ENCODE results near the gene NPHP4.
"Not testable (repeated sequence)": the region's sequence is repeated elsewhere in the genome, so short reads cannot be mapped to it uniquely, and the experiment has no call there.

The NPHP4 gene

GRCh38 chr1:5934058-5934884 lies 58.0 kb downstream of the NPHP4 start:
- DNase-seq (ENCODE audit: low read depth in 2 of 2) = no peak

DNA sequence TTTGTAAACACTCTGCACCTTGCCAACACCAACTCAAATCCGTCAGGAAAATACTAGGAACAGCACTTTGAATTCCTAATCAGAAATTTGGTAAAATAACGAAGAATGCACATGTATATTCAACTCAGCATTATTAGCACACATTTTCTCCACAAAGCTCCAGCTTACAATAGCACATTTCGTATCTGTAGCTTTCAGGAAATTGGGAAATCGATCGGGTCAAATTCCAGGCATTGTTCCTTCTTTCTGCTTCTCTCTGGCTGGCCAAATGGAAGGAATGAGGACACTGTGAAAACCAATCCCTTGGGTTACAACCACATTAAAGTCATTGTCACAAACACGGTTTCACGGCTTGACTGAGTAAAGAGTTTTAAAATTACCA lies 58.6 kb downstream of the NPHP4 start:
- no peak for DNase-seq (ENCODE audit: low read depth in 2 of 2)

DNA sequence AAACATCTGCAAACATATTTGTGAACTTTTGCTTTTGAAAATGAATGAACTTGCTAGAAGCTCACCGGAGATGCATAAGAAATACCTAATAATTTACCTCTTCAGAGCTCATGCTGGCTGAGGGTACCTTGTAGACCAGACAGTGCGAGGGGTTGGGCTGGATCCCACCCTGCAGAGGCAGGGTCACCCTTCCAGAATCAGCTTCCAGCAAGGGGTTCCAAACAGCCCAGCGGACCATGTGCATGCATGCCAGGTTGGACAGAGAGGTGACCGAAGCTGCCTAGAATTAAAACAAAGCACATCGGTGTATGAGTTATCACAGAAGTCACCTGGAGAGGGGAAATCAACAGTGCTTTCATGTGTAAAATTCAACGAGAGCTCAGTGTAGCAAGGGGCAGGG lies 59.2 kb downstream of the NPHP4 start:
- DNase-seq (ENCODE audit: low read depth in 2 of 2) = no peak

- DNase-seq (ENCODE audit: low read depth in 2 of 2) = no peak
Observed at GRCh38 chr1:5928714-5929400, 63.4 kb downstream of the NPHP4 start.

GRCh38 chr1:5927506-5928370 lies 64.5 kb downstream of the NPHP4 start:
- DNase-seq (ENCODE audit: low read depth in 2 of 2) = no peak

GRCh38 chr1:5926686-5927435 lies 65.4 kb downstream of the NPHP4 start:
- no peak for DNase-seq (ENCODE audit: low read depth in 2 of 2)

DNA sequence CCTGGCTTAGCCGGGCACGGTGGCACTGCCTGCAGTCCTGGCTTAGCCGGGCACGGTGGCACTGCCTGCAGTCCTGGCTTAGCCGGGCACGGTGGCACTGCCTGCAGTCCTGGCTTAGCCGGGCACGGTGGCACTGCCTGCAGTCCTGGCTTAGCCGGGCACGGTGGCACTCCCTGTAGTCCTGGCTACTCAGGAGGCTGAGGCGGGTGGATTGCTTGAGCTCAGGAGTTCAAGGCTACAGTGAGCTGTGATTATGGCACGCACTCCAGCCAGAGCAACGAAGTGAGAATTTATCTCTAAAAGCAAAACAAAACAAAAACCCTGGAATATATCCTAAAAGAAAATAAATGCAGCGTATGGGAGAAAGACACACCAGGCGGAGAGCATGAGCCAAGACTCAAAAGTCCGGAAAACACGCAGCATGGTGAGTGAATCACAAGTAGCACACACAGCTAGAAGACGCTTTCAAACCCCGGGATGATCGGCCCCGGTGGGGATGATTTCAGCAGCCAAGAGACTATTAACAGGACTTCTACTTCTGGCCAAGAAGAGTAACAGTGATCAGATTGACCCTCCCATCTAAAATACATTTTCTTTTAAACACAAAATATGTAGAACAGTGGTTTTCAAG lies 69.4 kb downstream of the NPHP4 start:
- DNase-seq (ENCODE audit: low read depth in 2 of 2) = not testable (repeated sequence)

DNA sequence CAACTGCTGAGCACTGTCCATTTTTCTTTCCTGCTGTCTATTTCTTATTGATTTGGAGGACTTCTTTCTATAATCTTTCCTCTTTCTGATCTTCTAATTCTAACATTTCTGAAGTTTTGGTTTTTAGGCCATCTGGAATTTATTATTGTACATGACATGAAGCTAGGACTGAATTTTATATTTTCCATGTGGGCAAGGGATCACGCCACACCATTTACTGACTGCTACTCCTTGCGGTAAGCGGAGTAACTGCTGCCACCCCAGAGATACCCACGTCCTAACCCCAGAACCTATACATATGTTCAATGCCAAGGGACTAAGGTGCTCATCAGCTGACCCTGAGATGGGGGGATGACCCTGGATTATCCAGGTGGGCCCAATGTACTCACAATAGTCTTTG lies 70.6 kb downstream of the NPHP4 start:
- no peak for DNase-seq (ENCODE audit: low read depth in 2 of 2)

- DNase-seq (ENCODE audit: low read depth in 2 of 2) = no peak
Observed at GRCh38 chr1:5921129-5921528, 71.1 kb downstream of the NPHP4 start.

- no peak for DNase-seq (ENCODE audit: low read depth in 2 of 2)
Observed at GRCh38 chr1:5920201-5920600, 72.0 kb downstream of the NPHP4 start.

- DNase-seq (ENCODE audit: low read depth in 2 of 2) = no peak
Observed at GRCh38 chr1:5918275-5918649, 74.0 kb downstream of the NPHP4 start.

DNA sequence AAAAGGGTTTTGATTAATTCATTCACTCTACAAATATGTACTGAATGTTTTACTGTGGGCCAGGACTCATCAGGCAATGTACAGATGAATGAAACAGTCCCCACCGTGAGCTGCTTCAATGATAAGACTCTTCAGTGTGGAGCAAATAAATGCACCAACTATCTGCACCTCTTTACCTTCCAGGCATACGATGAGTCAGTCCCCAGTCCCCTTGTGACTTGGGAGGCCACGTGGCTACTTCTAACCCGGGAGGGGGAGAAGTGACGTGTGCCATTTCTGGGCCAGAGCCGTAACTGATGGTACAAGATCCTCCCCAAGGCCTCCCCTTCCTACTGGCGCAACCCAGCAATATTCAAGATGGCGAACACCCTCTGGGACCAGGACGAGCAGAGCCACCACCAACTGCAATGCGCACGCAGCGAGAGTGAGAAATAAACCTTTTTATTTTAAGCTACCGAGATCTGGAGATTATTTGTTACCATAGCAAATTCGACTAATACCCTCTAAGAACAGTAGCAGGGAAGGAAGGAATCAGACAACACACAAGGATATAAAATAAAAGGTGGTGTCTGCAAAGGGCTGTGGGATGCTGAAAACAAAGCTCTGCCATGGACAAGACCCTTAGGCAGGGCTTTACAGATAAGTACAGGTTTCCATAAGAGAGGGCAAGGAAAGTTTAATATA lies 74.5 kb downstream of the NPHP4 start:
- no peak for DNase-seq (ENCODE audit: low read depth in 2 of 2)

GRCh38 chr1:5917281-5917590 lies 75.0 kb downstream of the NPHP4 start:
- DNase-seq (ENCODE audit: low read depth in 2 of 2) = no peak

- DNase-seq (ENCODE audit: low read depth in 2 of 2) = no peak
Observed at GRCh38 chr1:5916572-5917280, 75.5 kb downstream of the NPHP4 start.

DNA sequence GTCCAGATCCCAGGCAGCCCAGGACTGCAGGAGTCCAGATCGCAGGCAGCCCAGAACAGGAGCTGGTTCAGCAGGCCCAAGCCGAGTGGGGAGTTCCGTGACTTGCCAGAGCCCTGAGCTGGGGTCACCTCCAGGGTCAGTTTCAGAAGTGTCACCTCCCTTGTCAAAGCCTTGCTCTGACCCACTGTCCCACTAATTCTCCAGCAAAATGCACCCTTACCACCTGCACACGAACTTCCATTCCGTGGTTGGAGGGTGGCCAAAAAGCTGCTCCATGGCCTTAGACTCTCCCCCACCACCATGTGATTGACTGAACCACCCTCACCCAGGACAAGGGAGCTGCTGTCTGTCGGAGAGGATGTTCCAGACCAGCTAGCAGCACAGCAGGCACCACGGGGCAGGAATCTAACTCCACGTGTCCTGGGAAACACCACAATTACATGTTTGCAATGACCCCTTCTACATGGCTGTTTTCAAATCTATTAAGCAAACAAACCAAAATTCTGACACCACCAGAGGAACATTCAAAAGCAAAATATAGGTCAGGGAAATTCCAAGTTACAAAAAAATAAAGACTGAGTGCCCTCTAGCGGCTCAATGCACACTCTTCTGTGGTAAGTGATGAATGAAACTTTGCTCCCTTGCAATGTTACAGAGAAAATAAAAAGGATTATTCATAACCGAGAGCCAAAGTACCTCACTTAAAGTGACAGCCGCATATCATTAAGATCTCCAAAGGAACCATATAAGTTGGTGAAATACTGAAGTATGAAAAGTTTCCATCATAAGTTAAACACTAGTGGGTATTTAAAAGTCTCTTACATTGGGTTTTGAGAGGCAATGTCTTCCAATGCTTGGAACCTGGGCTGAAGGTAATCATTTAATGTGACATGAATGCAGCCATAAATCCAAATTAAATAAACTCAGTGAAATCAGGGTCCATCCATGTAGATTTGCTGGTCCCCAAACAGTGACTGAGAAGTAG lies 76.3 kb downstream of the NPHP4 start:
- peak in 1 of 2 experiments; percentile 11 for DNase-seq (ENCODE audit: low read depth in 2 of 2)

- DNase-seq (ENCODE audit: low read depth in 2 of 2) = no peak
Observed at GRCh38 chr1:5914676-5915365, 77.4 kb downstream of the NPHP4 start.

DNA sequence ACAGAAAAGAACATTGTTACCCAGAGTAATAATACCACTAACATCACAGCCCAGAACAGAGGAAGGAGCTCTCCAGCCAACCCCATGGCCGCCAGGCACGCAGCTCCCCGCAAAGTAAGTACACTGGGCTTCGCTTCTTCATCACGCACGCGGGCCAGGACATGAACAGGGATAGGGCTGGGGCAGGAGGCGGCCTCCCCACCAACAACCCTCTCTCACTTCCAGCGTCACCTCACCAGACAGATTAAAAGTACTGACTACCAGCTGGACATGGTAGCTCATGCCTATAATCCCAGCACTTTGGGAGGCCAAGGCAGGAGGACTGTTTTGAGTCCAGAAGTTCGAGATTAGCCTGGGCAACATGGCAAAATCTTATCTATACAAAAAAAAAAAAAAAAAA lies 78.3 kb downstream of the NPHP4 start:
- no peak for DNase-seq (ENCODE audit: low read depth in 2 of 2)

GRCh38 chr1:5913078-5913845 lies 79.0 kb downstream of the NPHP4 start:
- no peak for DNase-seq (ENCODE audit: low read depth in 2 of 2)
